ENCODE results near the gene KCNH1. TPM values are rescaled to one million over a fixed set of nuclear protein-coding genes. Genes with fewer than 3 reads are reported as not detected.

The KCNH1 gene
- total RNA-seq, 1 experiment from 2014 or later, result 3.0 TPM

GRCh38 chr1:210627755-210628154, 506.2 kb downstream of the KCNH1 start:
- Histone ChIP-seq H3K27me3 (no peaks in the 10 kb centered on the region), H3K27ac (no peak overlapping the region), H3K4me1 (peaks cover 14% of the 10 kb centered on the region), H3K36me3 (no peaks in the 10 kb centered on the region), H3K9me3 (replicated peaks) (no peaks in the 10 kb centered on the region; the same call in 1 of the 2 replicates), H3K4me3 (no peak overlapping the region)
- no peak for DNase-seq

Other genes with a start within 250 kb of the KCNH1 start
- 30.1 and 43.3 TPM in 2 replicates for gene RCOR3, start 125.2 kb upstream of the KCNH1 start, total RNA-seq (2014; rRNA removed; shearing (Covaris generic))
- gene TRAF5, start 192.7 kb upstream of the KCNH1 start, total RNA-seq (2014; rRNA removed; shearing (Covaris generic)), result 12.2 and 15.2 TPM in 2 replicates

All from SJCRH30 (cell line).